Gastrocnemius medialis (tissue), 4 donors: ENCODE results near the gene REXO1. TPM values are rescaled to one million over a fixed set of nuclear protein-coding genes. Genes with fewer than 3 reads are reported as not detected.

ENCODE experiments used
- ATAC-seq, 2 donors: fragments of 150-250 bp; one replicate each; pipeline ENCODE4 v1.9.1; 2016
- DNase-seq, 2 donors: peaks; one replicate each; pipeline ENCODE4 v3.0.0-alpha.2; 2019
- H3K27ac ChIP-seq, 4 donors: fragments of 200-600 bp; sonication (generic); 1 replicate in 1 of 4; 2 replicates in 3 of 4; pipeline ENCODE4 v1.5.1; 2016 to 2018; ENCODE audit warnings: mild to moderate bottlenecking in 2 of 4, moderate library complexity in 1 of 4
- H3K27me3 ChIP-seq, 3 donors: fragments of 200-600 bp; sonication (generic) in 2 of 3; 1 replicate in 1 of 3; 2 replicates in 2 of 3; pipeline versions ENCODE4 v1.5.1 to v1.6.0; 2016 to 2019; ENCODE audit warnings: mild to moderate bottlenecking in 1 of 3, moderate library complexity in 1 of 3
- H3K36me3 ChIP-seq, 2 donors: fragments of 200-600 bp; sonication (generic) in 1 of 2; one replicate each; pipeline ENCODE4 v1.5.1; 2017 to 2018
- H3K4me1 ChIP-seq, 2 donors: fragments of 200-600 bp; sonication (generic) in 1 of 2; one replicate each; pipeline ENCODE4 v1.5.1; 2016 to 2017; ENCODE audit warnings: mild to moderate bottlenecking in 2 of 2
- H3K4me3 ChIP-seq, 4 donors: fragments of 200-600 bp; sonication (generic) in 3 of 4; 1 replicate in 1 of 4; 2 replicates in 3 of 4; pipeline ENCODE4 v1.5.1; 2016 to 2019; ENCODE audit warnings: mild to moderate bottlenecking in 2 of 4
- H3K9me3 ChIP-seq, 3 donors: fragments of 200-600 bp; sonication (generic) in 2 of 3; 1 replicate in 1 of 3; 2 replicates in 2 of 3; pipeline ENCODE4 v1.5.1; 2016 to 2019
- CTCF ChIP-seq, 5 experiments: fragments of 450-650 bp in 3 of 5; fragments of 200-600 bp in 2 of 5; sonication (generic) in 2 of 5; IDR thresholded peaks in 4 of 5; conservative IDR thresholded peaks in 1 of 5; 1 replicate in 4 of 5; 2 replicates in 1 of 5; pipeline ENCODE4 v1.5.1; 2016 to 2019; ENCODE audit warnings: antibody characterized with exemption in 5 of 5, mild to moderate bottlenecking in 3 of 5, moderate library complexity in 3 of 5
- POLR2A ChIP-seq, 2 donors: fragments of 450-650 bp; IDR thresholded peaks; one replicate each; pipeline ENCODE4 v1.6.1; 2017; ENCODE audit warnings: antibody characterized with exemption in 2 of 2, mild to moderate bottlenecking in 2 of 2, moderate library complexity in 2 of 2
- in situ Hi-C, 4 donors: fragments of 200-750 bp; cut with MboI; loops; one replicate each; pipeline versions ENCODE4 v1.15.0 to v1.8.0; 2017; ENCODE audit warnings: low sequenced_read_pairs in 4 of 4
- intact Hi-C: fragments of 100-400 bp; cut with DNase I; formaldehyde crosslinking; loops from one replicate; pipeline ENCODE4 v1.15.1; 2023; ENCODE audit warnings: low total_unique reads
- total RNA-seq, 4 donors: library from RNA; depleted of rRNA; stranded (reverse); fragments of >200 nt; gene quantifications; one replicate each; pipeline versions ENCODE4 v1.1.0 to v1.2.3, GENCODE V29; 2016

Gene REXO1
- total RNA-seq, 4 donors from 2014 or later: 10.8 to 28.5 (median 20.5) TPM

DNA sequence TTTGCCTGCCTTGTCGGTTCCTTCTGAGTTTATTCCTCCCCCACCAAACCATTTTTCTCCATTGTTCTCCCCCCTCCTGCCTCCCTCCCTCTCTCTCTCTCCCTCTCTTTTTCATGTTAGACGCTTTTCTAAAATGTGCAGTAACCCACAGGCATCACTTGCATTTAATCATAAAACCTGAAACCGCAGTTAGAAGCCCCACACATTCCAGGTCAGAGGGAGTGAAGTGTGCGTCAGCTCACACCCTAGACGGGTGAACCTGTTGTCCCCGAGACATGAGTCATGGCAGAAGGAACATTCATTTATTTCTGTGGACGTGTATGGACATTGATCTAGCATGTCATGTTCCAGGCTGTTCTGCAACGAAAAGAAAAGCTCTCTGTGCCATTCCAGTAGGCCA lies 75.1 kb downstream of the REXO1 start:
- intact Hi-C loops (no loop called here), in situ Hi-C loops (loop anchor here in 1 of 4 donors (25.0 kb wide), 1 partner anchor 236 kb away; no protein-coding TSS in a partner anchor)
- DNase-seq (no peak), ATAC-seq (no peak)
- H3K27ac ChIP-seq: no peak overlapping the region
- TF ChIP-seq POLR2A (IDR thresholded peaks at IDR 0.05) (no peak), CTCF (IDR thresholded peaks at IDR 0.05 in 4 of 5, conservative IDR thresholded peaks at IDR 0.05 in 1 of 5) (no peak)
- no peak overlapping the region for H3K4me3 ChIP-seq
- no peaks in the 10 kb centered on the region for H3K4me1 ChIP-seq
- H3K36me3 ChIP-seq: no peaks in the 10 kb centered on the region
- H3K9me3 ChIP-seq: peaks cover 0 to 11% (median 0%) of the 10 kb centered on the region in 3 donors
- H3K27me3 ChIP-seq: peaks cover 57 to 91% (median 63%) of the 10 kb centered on the region in 3 donors

DNA sequence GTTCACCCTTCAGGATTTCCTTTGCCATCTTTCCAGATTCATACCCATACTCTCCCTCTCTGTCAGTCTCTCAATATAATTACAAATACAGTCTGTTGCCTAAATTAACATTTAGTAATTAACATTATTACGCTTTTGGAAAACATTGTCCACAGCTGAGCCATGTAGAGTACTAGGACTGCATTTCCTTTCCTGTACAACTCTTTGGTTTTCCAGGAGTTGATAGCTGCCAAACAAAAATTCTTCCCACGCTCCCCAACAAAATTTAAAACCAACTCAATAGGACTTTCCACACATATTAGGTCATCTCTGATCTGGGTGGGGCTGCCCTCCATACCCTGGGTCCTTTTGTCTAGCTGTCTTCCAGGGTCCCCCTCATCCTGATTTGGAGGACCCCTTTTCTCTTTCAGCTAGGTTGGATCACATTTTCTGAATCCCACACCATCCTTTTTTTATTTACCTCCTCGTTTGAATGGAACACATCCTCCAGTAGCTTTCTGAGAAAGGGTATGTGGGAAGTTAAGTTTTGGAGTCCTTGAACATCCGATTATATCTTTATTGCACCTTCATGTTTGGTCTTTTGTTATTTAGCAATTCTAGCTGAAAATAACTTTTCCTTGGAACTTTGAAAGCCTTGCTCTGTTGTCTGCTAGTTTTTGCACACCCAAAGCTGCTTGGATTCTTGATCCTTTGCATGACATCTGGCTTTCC lies 77.3 kb downstream of the REXO1 start:
- no peak for DNase-seq
- Histone ChIP-seq H3K9me3 (peaks cover 0 to 11% (median 0%) of the 10 kb centered on the region in 3 donors), H3K4me3 (no peak overlapping the region), H3K36me3 (no peaks in the 10 kb centered on the region), H3K4me1 (no peaks in the 10 kb centered on the region), H3K27me3 (peaks cover 64 to 93% (median 69%) of the 10 kb centered on the region in 3 donors), H3K27ac (no peak overlapping the region)
- in situ Hi-C loops (loop anchor here in 1 of 4 donors (25.0 kb wide), 1 partner anchor 234 kb away; no protein-coding TSS in a partner anchor), intact Hi-C loops (no loop called here)
- TF ChIP-seq CTCF (IDR thresholded peaks at IDR 0.05 in 4 of 5, conservative IDR thresholded peaks at IDR 0.05 in 1 of 5) (no peak), POLR2A (IDR thresholded peaks at IDR 0.05) (no peak)
- no peak for ATAC-seq

DNA sequence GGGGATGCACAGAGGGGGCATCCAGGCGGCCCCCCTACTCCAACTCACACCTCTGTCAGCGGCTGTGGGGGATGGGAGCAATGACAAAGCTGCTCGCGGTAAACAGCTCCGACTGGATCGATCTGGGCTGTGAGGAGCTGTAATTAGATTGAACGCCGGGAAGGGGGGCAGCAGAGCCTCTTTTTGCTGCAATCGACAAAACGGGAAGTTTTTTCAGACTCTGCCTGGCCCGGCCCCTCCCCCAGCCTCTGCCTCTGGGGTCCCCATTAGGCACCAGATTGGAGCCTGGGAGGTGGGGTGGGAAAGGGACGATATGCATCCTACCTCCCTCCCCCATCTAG lies 78.7 kb downstream of the REXO1 start:
- DNase-seq (no peak), ATAC-seq (no peak)
- no peak overlapping the region for H3K27ac ChIP-seq
- peaks cover 0 to 11% (median 0%) of the 10 kb centered on the region in 3 donors for H3K9me3 ChIP-seq
- no peak for TF ChIP-seq CTCF (IDR thresholded peaks at IDR 0.05 in 4 of 5, conservative IDR thresholded peaks at IDR 0.05 in 1 of 5)
- no peak for TF ChIP-seq POLR2A (IDR thresholded peaks at IDR 0.05)
- H3K27me3 ChIP-seq: peaks cover 68 to 93% (median 71%) of the 10 kb centered on the region in 3 donors
- in situ Hi-C loops (loop anchor here in 3 of 4 donors (10.0 to 25.0 kb wide), 2 partner anchors 225 to 232 kb away; no protein-coding TSS in a partner anchor), intact Hi-C loops (no loop called here)
- H3K36me3 ChIP-seq: no peaks in the 10 kb centered on the region
- no peaks in the 10 kb centered on the region for H3K4me1 ChIP-seq
- no peak overlapping the region for H3K4me3 ChIP-seq

- DNase-seq (no peak), ATAC-seq (no peak)
- intact Hi-C loops (no loop called here), in situ Hi-C loops (loop anchor here in 3 of 4 donors (10.0 to 25.0 kb wide), 2 partner anchors 224 to 232 kb away; no protein-coding TSS in a partner anchor)
- TF ChIP-seq POLR2A (IDR thresholded peaks at IDR 0.05) (no peak), CTCF (IDR thresholded peaks at IDR 0.05 in 4 of 5, conservative IDR thresholded peaks at IDR 0.05 in 1 of 5) (no peak)
- Histone ChIP-seq H3K27me3 (peaks cover 67 to 93% (median 71%) of the 10 kb centered on the region in 3 donors), H3K36me3 (no peaks in the 10 kb centered on the region), H3K4me3 (no peak overlapping the region), H3K27ac (no peak overlapping the region), H3K9me3 (peaks cover 0 to 11% (median 0%) of the 10 kb centered on the region in 3 donors), H3K4me1 (no peaks in the 10 kb centered on the region)
These were observed 79.2 kb downstream of the REXO1 start for GRCh38 chr19:1768918-1769644.
